ENCODE data around the gene SRPK2. TPM values are rescaled to one million over a fixed set of nuclear protein-coding genes. Genes with fewer than 3 reads are reported as not detected.

SRPK2 gene
- total and polyA plus RNA-seq, 2 of the 8 experiments (the other 6 are each of a cell fraction or from before 2014, with no cell fraction given): 10.0 to 47.1 TPM

DNA sequence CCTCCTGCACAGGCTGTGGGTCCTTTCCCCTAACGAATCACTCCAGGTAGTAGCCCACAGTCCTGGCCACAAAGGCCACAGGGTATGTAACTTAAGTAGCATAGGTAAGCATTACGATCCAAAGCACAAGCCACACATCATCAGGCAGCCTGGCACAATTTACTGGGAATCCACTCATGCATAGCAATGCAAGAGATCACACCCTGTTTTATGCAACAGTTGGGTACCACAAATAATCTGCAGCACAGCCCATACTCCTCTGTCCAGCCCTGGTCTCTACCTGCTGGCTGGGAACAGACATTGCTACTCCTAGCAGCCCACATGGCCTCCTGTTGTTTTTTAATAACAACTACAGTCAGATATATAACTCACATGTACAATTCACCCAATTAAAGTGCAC is 34.3 kb downstream of the SRPK2 start:
- ChIA-PET CTCF (ENCODE audit: partially characterized antibody) (interaction anchor here (1.5 kb wide), 1 partner anchor 23 kb away, joined by 4 read pairs; no protein-coding TSS in a partner anchor), POLR2A (ENCODE audit: partially characterized antibody) (no interaction called here)
- Histone ChIP-seq H3K9ac (replicated peaks in 1 of 4; ENCODE audit: extremely low read depth in 1 of 4, low read depth in 3 of 4, low read length in 3 of 4) (no peak overlapping the region), H2BK5ac (ENCODE audit: low read depth, low read length) (no peak overlapping the region), H3K27ac (ENCODE audit: low read depth, low read length) (no peak overlapping the region; the same call in 1 of the 2 replicates), H3K56ac (replicated peaks; ENCODE audit: insufficient read length, low read depth, low read length) (no peak overlapping the region), H3K79me1 (ENCODE audit: low read depth, low read length) (peaks cover 5% of the 10 kb centered on the region), H3K4me1 (replicated peaks in 1 of 4; ENCODE audit: control insufficient read depth in 3 of 4, insufficient read depth in 4 of 4, low read length in 3 of 4) (peaks cover 0 to 3% (median 2%) of the 10 kb centered on the region in 4 experiments; a peak in 4 of 7 replicates), H4K91ac (replicated peaks; ENCODE audit: insufficient read length, low read length) (no peak overlapping the region), H4K5ac (ENCODE audit: insufficient read length, low read depth, low read length) (no peak overlapping the region), H2AFZ (ENCODE audit: low read length) (no peak overlapping the region), H3K27me3 (replicated peaks in 1 of 4; ENCODE audit: control insufficient read depth in 3 of 4, extremely low read depth in 1 of 4, insufficient read depth in 3 of 4, low read length in 3 of 4) (no peaks in the 10 kb centered on the region), H4K20me1 (replicated peaks in 1 of 2; ENCODE audit: control insufficient read depth in 1 of 2, insufficient read depth in 2 of 2, low read length in 2 of 2) (peaks cover 9 to 13% of the 10 kb centered on the region in 2 experiments), H3K4ac (replicated peaks; ENCODE audit: insufficient read length, low read depth, low read length) (peak overlapping the region; percentile 41), H3K9me3 (ENCODE audit: insufficient read depth in 2 of 2, low read depth in 1 of 2, low read length in 1 of 2) (no peaks in the 10 kb centered on the region), H2BK20ac (ENCODE audit: low read length) (no peak overlapping the region), H3K14ac (ENCODE audit: insufficient read length) (no peak overlapping the region), H3K79me2 (ENCODE audit: control insufficient read depth in 1 of 2, insufficient read depth in 2 of 2, low read length in 2 of 2) (peaks cover 5 to 87% of the 10 kb centered on the region in 2 experiments), H2AK5ac (ENCODE audit: low read depth, low read length) (no peak overlapping the region), H3K4me3 (ENCODE audit: extremely low read depth in 1 of 4, insufficient read depth in 2 of 4, low read depth in 3 of 4, low read length in 4 of 4) (no peak overlapping the region), H2BK15ac (ENCODE audit: low read length) (no peak overlapping the region), H2BK12ac (ENCODE audit: low read depth, low read length) (no peak overlapping the region), H2BK120ac (replicated peaks; ENCODE audit: low read depth, low read length) (no peak overlapping the region), H3K4me2 (ENCODE audit: insufficient read depth in 1 of 2, low read depth in 2 of 2, low read length in 2 of 2) (no peak overlapping the region), H3K36me3 (ENCODE audit: control insufficient read depth in 2 of 4, insufficient read depth in 4 of 4, low read length in 3 of 4) (no peaks in the 10 kb centered on the region), H3K18ac (ENCODE audit: extremely low read depth, low read length) (no peak overlapping the region), H4K8ac (ENCODE audit: extremely low read depth, insufficient read depth, low read length) (no peak overlapping the region), H3K23ac (ENCODE audit: insufficient read length) (no peak overlapping the region), H3K23me2 (ENCODE audit: low read depth, low read length) (no peaks in the 10 kb centered on the region)
- WGBS, 2 experiments (ENCODE audit: extremely low coverage in 1 of 2, insufficient coverage in 1 of 2, insufficient read length in 1 of 2, insufficient replicate concordance in 2 of 2, low coverage in 1 of 2, low lambda C conversion rate in 2 of 2, missing lambda C conversion rate in 1 of 2): 97% methylated on average over 2 of the region's 2 CpGs; no CpG with 5 or more reads in 1 of the 2 experiments
- FAIRE-seq: no peak
- DNase-seq (ENCODE audit: low read depth in 1 of 2, low spot score in 2 of 2): no peak
- TF ChIP-seq YY1 (IDR thresholded peaks at IDR 0.05; ENCODE audit: low read depth, low read length) (no peak), RAD21 (IDR thresholded peaks at IDR 0.05 in 1 of 2, conservative IDR thresholded peaks at IDR 0.05 in 1 of 2; ENCODE audit: low read depth in 2 of 2, low read length in 2 of 2) (no peak), CHD1 (IDR thresholded peaks at IDR 0.05; ENCODE audit: low read depth, low read length) (no peak), CHD2 (IDR thresholded peaks at IDR 0.05; ENCODE audit: low read length) (no peak), SIX5 (IDR thresholded peaks at IDR 0.05; ENCODE audit: low read depth, low read length) (no peak), TAF7 (optimal IDR thresholded peaks at IDR 0.05; ENCODE audit: borderline replicate concordance, low read depth, low read length) (no peak), FOSL1 (IDR thresholded peaks at IDR 0.05; ENCODE audit: insufficient read depth, low read depth, low read length) (no peak)
